T-helper 1 cell (primary cell): ENCODE data around the gene PCARE.

Experiments
- DNase-seq, 5 donors: peaks; one replicate each; pipeline ENCODE4 v3.0.0-alpha.2; 2012 to 2020

PCARE gene

GRCh38 chr2:29062371-29062770 is 12.0 kb downstream of the PCARE start:
- no peak for DNase-seq

- no peak for DNase-seq
Observed at GRCh38 chr2:29061616-29062015, 12.7 kb downstream of the PCARE start.

- DNase-seq: no peak
Observed at GRCh38 chr2:29061176-29061575, 13.1 kb downstream of the PCARE start.

DNA sequence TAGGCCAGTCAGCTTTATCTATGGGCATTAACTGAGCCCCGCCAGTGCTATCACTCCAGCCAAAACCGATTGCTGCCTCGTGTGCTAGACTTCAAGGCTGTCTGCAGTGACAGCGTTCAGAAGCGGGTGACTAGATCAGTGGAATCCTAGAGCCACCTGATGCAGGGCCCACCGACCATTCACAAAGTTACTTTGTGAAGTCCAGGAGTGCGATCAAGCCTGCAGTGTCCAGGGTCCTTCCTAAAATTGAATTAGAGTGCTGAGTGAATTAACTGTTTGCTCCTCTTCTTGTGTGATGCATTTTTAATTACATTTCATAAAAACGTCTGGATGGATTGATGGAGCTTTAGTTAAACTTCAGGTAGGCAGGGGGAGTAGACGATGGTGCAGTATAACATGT is 13.9 kb downstream of the PCARE start:
- no peak for DNase-seq

DNA sequence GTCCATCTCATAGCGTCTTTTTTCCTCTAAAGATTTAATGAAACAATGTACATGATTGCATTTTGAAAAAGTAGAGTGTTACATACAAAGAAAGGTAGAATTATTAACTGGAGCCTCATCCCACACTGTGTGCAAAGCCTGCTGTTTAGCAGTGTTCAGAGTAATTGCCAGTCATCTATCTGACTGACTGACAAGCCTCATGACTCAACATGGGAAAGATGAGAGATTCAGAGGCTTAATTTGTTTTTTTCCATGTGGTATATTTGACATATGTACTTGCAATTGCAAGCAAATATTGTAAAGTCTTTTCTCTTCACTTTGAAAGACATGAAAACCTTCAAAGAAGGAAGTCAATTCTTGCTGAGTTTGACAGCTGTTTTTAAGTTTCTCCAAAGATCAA is 14.7 kb downstream of the PCARE start:
- DNase-seq: no peak

DNA sequence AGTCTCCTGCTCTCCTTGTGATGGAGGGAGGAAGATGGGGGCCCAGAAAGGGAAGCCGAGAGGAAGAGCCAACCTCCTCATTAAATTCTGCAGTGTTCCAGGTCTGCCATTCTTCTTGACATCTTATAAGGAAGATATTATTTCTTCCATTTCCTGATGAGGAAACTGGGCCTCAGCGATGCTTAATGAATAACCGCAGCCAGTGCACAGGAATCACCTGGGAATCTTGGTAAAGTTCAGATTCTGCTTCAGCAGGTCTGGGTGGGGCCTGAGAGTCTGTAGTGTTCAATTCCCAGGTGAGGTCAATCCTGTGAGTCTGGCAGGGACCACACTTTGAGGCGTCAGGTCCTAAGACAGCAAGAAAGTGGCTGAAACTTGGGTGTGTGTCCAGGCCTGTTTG is 17.3 kb downstream of the PCARE start:
- no peak for DNase-seq

DNA sequence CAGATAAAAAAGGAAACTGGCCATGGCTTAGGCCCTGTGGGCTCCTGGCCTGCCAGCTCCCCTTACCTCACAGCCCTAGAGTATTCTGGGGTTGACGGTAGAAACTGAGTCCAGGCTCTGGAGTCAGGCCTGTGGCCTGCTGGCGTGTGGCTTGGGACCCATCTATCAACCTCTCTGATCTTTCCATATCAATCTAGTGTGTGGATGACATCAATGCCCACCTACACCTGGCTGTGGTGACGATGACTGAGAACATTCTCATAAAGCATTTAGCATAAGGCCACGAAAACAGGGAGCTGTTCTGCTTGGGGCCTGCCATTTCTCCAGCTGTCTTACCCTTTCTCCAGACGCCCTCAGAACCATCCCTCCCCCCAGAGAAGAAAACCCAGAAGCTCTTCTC is 17.9 kb downstream of the PCARE start:
- no peak for DNase-seq

DNA sequence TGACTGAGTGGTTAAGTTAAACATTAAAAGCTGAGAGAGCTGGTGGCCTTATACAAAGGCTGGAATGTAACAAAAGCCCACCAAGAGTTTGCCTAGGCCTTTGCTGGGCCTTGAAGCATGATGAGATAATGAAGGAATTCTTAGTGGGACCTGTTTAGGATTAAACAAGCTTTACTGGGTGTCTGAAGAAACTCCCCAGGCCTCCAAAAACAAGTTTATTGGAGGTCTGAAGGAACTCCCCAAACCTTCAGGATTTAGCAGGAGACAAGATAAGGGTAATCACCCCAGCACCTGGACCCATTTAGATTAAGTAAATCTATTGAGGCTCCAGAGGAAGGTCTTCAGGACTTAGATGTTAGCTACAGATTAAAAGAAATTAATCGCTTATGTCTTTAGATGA is 18.7 kb downstream of the PCARE start:
- no peak for DNase-seq

DNA sequence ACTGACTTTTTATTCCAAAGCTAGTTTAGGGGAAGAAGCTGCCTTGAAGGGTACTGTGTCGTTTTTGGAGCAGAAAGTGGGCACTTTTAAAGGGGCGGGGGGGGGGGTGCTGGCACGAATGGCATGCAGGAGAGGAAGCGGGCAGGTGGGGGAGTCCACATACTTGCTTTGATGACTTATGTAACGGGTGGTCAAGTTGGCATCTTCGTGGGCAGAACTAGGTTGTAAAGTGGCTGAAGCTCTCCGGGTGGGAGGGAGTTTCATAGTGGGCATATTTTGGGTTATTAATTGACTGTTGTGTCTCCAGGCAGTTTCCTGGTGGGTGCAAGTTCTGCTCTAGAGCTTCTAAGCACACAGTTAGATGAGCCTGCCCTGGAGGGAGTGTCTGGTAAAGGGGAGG is 19.9 kb downstream of the PCARE start:
- no peak for DNase-seq

DNA sequence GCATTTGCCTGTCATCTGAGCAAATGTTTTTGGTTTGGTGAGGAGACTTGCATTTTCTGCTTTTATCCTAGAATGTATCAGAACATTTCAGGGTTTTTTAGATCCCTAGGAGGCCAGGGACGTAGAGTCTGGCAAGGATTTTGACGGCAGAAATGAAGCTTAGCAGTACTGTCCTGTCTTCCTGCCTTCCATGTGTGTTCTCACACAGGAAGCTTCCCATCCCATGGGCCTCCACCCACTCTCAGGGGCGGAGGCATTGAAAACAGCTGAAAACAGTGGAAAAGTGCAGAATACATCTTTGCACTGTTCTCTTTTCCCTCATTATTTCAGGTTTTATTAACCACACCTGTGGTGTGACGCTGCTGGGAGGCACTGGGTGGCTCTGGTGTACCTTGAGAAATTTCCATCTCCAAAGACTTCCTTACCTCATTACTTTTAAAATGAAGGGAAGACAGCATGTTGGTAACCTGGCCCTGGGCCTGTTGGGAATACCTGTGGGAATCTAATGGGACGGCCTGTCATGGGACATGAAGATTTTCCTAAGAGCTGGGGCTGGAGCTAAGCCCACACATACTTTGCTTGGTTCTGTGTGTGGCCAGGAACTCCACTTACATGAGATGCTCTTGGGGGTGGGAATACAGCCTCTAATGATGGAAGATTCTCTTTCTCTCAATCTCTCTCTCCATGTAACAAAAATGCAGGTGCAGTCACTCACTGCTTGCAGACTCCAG is 20.5 kb downstream of the PCARE start:
- no peak for DNase-seq

DNA sequence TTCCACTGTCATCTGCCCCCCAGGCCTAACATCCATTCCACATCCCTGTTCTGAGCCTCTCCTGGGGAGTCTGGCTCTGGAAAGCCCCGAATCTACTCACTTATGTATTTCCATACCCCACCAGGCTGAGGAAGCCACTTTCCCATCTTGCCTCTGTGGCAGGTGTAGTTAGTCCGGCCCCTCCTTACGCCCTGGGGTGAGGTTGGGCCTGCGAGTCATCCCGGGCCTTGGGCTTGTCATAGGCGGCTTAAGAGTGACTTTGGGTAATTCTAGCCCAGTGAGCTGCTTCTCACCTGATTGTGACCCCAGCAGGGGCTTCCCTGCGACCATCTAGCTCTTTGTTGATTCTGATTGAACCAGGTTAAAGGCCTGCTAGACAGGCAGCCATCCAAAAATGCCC is 21.1 kb downstream of the PCARE start:
- DNase-seq: no peak

GRCh38 chr2:29052807-29053206 is 21.5 kb downstream of the PCARE start:
- DNase-seq: no peak

DNA sequence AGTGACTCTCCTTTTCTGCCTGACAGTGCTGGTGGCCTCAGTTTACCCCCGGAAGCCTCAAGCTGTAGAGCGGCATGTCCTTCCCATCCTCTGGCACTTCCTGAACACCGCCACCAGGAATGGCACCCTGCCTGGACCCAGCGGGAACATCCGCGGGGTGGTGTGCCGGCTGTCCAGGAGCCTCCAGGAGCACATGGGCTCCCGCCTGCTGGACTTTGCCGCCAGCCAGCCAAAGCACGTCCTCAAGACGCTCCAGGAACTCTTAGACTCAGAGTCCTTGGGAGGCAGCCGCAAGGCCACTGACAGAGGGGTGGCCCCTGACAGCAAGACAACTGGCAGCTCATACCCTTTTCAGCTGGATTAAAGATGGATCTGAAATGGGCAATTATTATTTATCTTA is 22.6 kb downstream of the PCARE start:
- DNase-seq: no peak

DNA sequence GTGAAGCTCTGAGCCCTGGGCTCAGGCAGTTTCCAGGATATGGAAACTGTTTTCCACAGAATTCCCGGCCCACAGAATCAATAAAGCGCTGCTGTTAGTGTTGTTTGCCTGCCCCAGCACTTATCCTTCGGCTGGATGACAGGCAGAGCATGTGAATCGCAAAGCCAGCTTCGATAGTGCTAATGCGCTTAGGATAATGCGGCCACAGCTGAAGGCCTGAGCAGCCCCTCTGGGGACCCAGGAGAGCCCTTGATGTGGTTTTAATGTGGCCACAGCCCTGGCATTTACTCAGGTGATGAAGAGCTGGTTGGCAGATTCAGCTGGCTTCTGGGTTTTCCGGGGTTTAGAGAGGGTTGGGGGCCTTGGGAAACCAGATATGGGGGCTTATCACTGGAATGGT is 23.7 kb downstream of the PCARE start:
- DNase-seq: no peak

- DNase-seq: no peak
Observed at GRCh38 chr2:29047083-29047845, 27.1 kb downstream of the PCARE start.

GRCh38 chr2:29046321-29046720 is 28.0 kb downstream of the PCARE start:
- no peak for DNase-seq

DNA sequence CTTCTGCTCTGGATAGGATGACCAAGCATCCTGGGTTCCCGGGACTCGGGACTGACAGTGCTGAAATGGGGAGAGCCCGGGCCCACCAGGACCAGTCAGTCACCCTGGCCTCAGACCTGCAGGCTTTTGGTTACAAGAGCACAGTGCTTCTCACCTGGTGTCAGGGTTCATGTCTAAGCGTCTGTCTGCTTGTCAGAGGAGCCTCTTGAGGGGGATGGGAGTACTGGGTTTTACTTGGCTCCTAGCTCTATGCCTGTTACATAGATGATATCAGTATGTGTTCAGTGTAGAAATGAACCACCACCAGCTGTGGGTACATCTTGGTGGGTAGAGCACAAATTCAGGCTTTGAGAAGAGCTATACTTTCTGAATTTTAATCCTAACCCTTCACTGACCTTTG is 29.9 kb downstream of the PCARE start:
- DNase-seq: no peak

DNA sequence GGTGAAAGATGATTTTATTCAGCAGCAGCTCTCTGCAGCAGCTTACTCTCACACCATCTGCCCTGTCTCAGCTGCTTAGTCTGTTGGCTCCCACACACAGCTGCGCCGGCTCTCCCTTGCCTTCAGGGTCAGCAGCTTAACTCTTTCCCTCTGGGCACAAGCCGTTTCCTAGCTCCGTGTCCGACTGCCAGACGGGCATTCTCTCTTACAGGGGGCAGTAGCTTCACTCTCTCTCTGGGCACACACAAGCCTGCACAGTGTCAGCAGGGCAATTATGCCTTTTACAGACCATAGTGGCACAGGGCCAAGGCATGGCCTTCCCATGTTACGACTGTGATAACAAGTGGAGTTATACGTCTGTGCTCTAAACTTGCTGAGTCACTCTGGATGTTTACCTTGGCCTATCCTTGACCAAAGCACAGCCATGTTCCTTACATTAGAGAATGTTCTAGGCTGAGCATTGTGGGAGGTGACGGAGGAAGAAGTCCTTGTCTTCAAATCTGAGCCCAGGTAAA is 31.7 kb downstream of the PCARE start:
- DNase-seq: no peak

- DNase-seq: no peak
Observed at GRCh38 chr2:29041161-29041660, 33.1 kb downstream of the PCARE start.

GRCh38 chr2:29040552-29040951 is 33.8 kb downstream of the PCARE start:
- DNase-seq: no peak

- DNase-seq: no peak
Observed at GRCh38 chr2:29039718-29040480, 34.4 kb downstream of the PCARE start.

GRCh38 chr2:29035016-29035745 is 39.1 kb downstream of the PCARE start:
- no peak for DNase-seq

- no peak for DNase-seq
Observed at GRCh38 chr2:29033656-29034055, 40.7 kb downstream of the PCARE start.
